Liver (tissue), 9 donors: ENCODE measurements around the gene C1QTNF7. TPM values are rescaled to one million over a fixed set of nuclear protein-coding genes. Genes with fewer than 3 reads are reported as not detected.

ENCODE experiments used
- DNase-seq: peaks from one replicate; pipeline ENCODE4 v3.0.0-alpha.2; 2017; ENCODE audit warnings: low spot score
- H3K27ac ChIP-seq, 2 donors: one replicate each; pipeline ENCODE4 v1.7.0; 2013; ENCODE audit warnings: inconsistent platforms in 2 of 2, low read length in 2 of 2, control low read depth in 1 of 2, low read depth in 1 of 2, mild to moderate bottlenecking in 1 of 2
- H3K27me3 ChIP-seq, 4 donors: one replicate each; pipeline versions ENCODE4 v1.6.1 to v1.7.0; 2013; ENCODE audit warnings: low read length in 3 of 4, inconsistent platforms in 1 of 4, mild to moderate bottlenecking in 1 of 4, moderate library complexity in 1 of 4; ENCODE audit not compliant: control insufficient read depth in 4 of 4, insufficient read depth in 4 of 4
- H3K36me3 ChIP-seq, 4 donors: one replicate each; pipeline versions ENCODE4 v1.6.1 to v1.7.0; 2013; ENCODE audit warnings: low read length in 3 of 4, mild to moderate bottlenecking in 3 of 4, low read depth in 1 of 4, moderate library complexity in 1 of 4; ENCODE audit not compliant: control insufficient read depth in 4 of 4, insufficient read depth in 3 of 4
- H3K4me1 ChIP-seq, 4 donors: one replicate each; pipeline versions ENCODE4 v1.6.1 to v1.7.0; 2013; ENCODE audit warnings: low read length in 3 of 4, mild to moderate bottlenecking in 3 of 4, moderate library complexity in 1 of 4; ENCODE audit not compliant: control insufficient read depth in 4 of 4, insufficient read depth in 4 of 4
- H3K4me3 ChIP-seq, 3 donors: one replicate each; pipeline versions ENCODE4 v1.6.1 to v1.7.0; 2013; ENCODE audit warnings: low read length in 3 of 3, control low read depth in 1 of 3, low read depth in 1 of 3, mild to moderate bottlenecking in 1 of 3
- H3K9ac ChIP-seq, 2 donors: one replicate each; pipeline ENCODE4 v1.7.0; 2013; ENCODE audit warnings: low read length in 2 of 2, mild to moderate bottlenecking in 2 of 2, moderate library complexity in 2 of 2, control low read depth in 1 of 2, low read depth in 1 of 2
- H3K9me3 ChIP-seq, 4 donors: one replicate each; pipeline versions ENCODE4 v1.6.1 to v1.7.0; 2013; ENCODE audit warnings: low read length in 3 of 4; ENCODE audit not compliant: control insufficient read depth in 4 of 4
- FOXA1 ChIP-seq: IDR thresholded peaks from 2 replicates; pipeline ENCODE4 v1.6.1; 2016; ENCODE audit warnings: antibody characterized with exemption
- FOXA2 ChIP-seq: IDR thresholded peaks from 2 replicates; pipeline ENCODE4 v1.6.1; 2016; ENCODE audit warnings: antibody characterized with exemption
- GABPA ChIP-seq, 2 donors: IDR thresholded peaks in 1 of 2; conservative IDR thresholded peaks in 1 of 2; 2 replicates each; pipeline ENCODE4 v1.6.1; 2016; ENCODE audit warnings: antibody characterized with exemption in 2 of 2, mild to moderate bottlenecking in 1 of 2, moderate library complexity in 1 of 2
- HNF4G ChIP-seq: IDR thresholded peaks from 2 replicates; pipeline ENCODE4 v1.6.1; 2016; ENCODE audit warnings: antibody characterized with exemption
- JUND ChIP-seq, 2 donors: IDR thresholded peaks; 2 replicates each; pipeline ENCODE4 v1.6.1; 2016; ENCODE audit warnings: antibody characterized with exemption in 2 of 2
- RAD21 ChIP-seq, 2 donors: IDR thresholded peaks; 2 replicates each; pipeline ENCODE4 v1.6.1; 2016; ENCODE audit warnings: antibody characterized with exemption in 2 of 2, mild to moderate bottlenecking in 2 of 2
- RXRA ChIP-seq, 2 donors: IDR thresholded peaks; 2 replicates each; pipeline ENCODE4 v1.6.1; 2017 to 2018; ENCODE audit warnings: antibody characterized with exemption in 2 of 2, mild to moderate bottlenecking in 1 of 2
- SP1 ChIP-seq: IDR thresholded peaks from 2 replicates; pipeline ENCODE4 v1.6.1; 2018; ENCODE audit warnings: antibody characterized with exemption, mild to moderate bottlenecking
- TAF1 ChIP-seq: conservative IDR thresholded peaks from 2 replicates; pipeline ENCODE4 v1.6.1; 2016; ENCODE audit warnings: antibody characterized with exemption, mild to moderate bottlenecking
- YY1 ChIP-seq: IDR thresholded peaks from 2 replicates; pipeline ENCODE4 v1.6.1; 2016; ENCODE audit warnings: antibody characterized with exemption, mild to moderate bottlenecking
- WGBS: extraction: QIAGEN DNeasy Blood & Tissue Kit; methylation state at CpG from one replicate; pipeline ENCODE4 v1.1.7; 2013; 5-methylcytosine and 5-hydroxymethylcytosine counted together
- polyA plus RNA-seq, 2 donors: library from polyadenylated mRNA; stranded (reverse) in 1 of 2; unstranded in 1 of 2; fragments of 200-250 nt in 1 of 2; fragments of >200 nt in 1 of 2; fragmentation: Nextera tagmentation in 1 of 2; extraction: Ambion mirVana in 1 of 2; gene quantifications; one replicate each; pipeline versions ENCODE4 v1.2.1 to v1.2.3, GENCODE V29; 2013 to 2015
- total RNA-seq, 2 donors: library from RNA; depleted of rRNA; stranded (reverse); fragments of >200 nt; gene quantifications; one replicate each; pipeline ENCODE4 v1.2.3, GENCODE V29; 2014
- TF ChIP-seq, protein P1 (sequence below): IDR thresholded peaks from 2 replicates; pipeline ENCODE4 v1.6.1; 2016; ENCODE audit warnings: antibody characterized with exemption, mild to moderate bottlenecking
- TF ChIP-seq, protein P2 (sequence below): fragments of 150-350 bp; IDR thresholded peaks from 2 replicates; pipeline ENCODE4 v1.5.1; 2017; ENCODE audit warnings: improper control_type of control experiment, low read depth, low read length; ENCODE audit not compliant: missing input control
- TF ChIP-seq, protein P3 (sequence below): IDR thresholded peaks from 2 replicates; pipeline ENCODE4 v1.6.1; 2016; ENCODE audit warnings: antibody characterized with exemption
- TF ChIP-seq, protein P4 (sequence below): IDR thresholded peaks from 2 replicates; pipeline ENCODE4 v1.6.1; 2016; ENCODE audit warnings: antibody characterized with exemption
- donor health status: healthy.
- donor health status: healthy.
- donor health status: healthy.
- donor health status: healthy.
- donor health status: healthy.

C1QTNF7 gene
- total and polyA plus RNA-seq, 4 donors, result 0.33 to 0.55 (median 0.47) TPM

- TF ChIP-seq, protein P1, sequence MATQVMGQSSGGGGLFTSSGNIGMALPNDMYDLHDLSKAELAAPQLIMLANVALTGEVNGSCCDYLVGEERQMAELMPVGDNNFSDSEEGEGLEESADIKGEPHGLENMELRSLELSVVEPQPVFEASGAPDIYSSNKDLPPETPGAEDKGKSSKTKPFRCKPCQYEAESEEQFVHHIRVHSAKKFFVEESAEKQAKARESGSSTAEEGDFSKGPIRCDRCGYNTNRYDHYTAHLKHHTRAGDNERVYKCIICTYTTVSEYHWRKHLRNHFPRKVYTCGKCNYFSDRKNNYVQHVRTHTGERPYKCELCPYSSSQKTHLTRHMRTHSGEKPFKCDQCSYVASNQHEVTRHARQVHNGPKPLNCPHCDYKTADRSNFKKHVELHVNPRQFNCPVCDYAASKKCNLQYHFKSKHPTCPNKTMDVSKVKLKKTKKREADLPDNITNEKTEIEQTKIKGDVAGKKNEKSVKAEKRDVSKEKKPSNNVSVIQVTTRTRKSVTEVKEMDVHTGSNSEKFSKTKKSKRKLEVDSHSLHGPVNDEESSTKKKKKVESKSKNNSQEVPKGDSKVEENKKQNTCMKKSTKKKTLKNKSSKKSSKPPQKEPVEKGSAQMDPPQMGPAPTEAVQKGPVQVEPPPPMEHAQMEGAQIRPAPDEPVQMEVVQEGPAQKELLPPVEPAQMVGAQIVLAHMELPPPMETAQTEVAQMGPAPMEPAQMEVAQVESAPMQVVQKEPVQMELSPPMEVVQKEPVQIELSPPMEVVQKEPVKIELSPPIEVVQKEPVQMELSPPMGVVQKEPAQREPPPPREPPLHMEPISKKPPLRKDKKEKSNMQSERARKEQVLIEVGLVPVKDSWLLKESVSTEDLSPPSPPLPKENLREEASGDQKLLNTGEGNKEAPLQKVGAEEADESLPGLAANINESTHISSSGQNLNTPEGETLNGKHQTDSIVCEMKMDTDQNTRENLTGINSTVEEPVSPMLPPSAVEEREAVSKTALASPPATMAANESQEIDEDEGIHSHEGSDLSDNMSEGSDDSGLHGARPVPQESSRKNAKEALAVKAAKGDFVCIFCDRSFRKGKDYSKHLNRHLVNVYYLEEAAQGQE, result peak; percentile 46
- no peak for TF ChIP-seq TAF1
- no peak for TF ChIP-seq HNF4G
- peak; percentile 61 for TF ChIP-seq YY1
- peak; percentile 8 for TF ChIP-seq FOXA1
- no peak for TF ChIP-seq GABPA (IDR thresholded peaks at IDR 0.05 in 1 of 2, conservative IDR thresholded peaks at IDR 0.05 in 1 of 2)
- peak; percentile 48 to 73 for TF ChIP-seq RXRA (IDR thresholded peaks at IDR 0.05)
Measured at GRCh38 chr4:15455290-15455689, 27.5 kb downstream of the C1QTNF7 start (continued).

DNA sequence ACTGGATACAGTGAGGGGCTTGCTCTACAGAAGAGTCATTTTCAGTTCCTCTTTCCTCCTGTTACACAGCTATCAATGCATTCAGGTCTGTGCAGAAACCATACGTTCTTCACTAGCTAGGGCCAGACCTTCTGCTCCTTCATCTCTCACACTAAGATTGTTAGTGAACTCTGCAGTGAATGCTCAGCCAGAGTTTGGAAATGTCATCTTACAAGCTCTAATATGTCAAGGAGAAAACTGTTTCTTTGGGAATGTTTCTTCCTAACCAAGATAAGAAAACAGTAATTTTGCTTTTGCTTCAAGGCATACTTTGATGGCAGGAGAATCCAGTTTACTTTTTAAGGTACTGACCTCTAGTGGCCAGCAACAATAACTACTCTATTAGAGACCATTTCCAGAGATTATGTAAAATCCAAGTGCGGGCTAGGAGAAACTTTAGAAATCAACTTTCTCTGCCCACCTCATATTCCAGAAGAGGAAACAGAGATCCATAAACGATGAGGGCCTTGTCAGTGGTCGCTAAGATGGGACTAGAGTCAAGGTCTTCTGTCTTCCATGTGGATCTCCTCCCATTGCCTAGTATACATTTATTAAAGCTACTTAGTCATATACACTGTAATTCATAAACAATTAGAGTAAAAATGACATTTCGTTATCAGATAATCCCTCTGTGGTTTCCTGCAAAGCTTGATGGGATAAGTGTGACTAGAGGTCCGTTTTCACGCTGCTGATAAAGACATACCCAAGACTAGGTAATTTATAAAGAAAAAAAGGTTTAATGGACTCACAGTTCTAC lies 29.8 kb downstream of the C1QTNF7 start:
- TF ChIP-seq, protein P2, sequence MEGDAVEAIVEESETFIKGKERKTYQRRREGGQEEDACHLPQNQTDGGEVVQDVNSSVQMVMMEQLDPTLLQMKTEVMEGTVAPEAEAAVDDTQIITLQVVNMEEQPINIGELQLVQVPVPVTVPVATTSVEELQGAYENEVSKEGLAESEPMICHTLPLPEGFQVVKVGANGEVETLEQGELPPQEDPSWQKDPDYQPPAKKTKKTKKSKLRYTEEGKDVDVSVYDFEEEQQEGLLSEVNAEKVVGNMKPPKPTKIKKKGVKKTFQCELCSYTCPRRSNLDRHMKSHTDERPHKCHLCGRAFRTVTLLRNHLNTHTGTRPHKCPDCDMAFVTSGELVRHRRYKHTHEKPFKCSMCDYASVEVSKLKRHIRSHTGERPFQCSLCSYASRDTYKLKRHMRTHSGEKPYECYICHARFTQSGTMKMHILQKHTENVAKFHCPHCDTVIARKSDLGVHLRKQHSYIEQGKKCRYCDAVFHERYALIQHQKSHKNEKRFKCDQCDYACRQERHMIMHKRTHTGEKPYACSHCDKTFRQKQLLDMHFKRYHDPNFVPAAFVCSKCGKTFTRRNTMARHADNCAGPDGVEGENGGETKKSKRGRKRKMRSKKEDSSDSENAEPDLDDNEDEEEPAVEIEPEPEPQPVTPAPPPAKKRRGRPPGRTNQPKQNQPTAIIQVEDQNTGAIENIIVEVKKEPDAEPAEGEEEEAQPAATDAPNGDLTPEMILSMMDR, result peak; percentile 76
- TF ChIP-seq, protein P3, sequence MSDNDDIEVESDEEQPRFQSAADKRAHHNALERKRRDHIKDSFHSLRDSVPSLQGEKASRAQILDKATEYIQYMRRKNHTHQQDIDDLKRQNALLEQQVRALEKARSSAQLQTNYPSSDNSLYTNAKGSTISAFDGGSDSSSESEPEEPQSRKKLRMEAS, result no peak
- TF ChIP-seq RAD21 (IDR thresholded peaks at IDR 0.05), result peak; percentile 89 to 92

DNA sequence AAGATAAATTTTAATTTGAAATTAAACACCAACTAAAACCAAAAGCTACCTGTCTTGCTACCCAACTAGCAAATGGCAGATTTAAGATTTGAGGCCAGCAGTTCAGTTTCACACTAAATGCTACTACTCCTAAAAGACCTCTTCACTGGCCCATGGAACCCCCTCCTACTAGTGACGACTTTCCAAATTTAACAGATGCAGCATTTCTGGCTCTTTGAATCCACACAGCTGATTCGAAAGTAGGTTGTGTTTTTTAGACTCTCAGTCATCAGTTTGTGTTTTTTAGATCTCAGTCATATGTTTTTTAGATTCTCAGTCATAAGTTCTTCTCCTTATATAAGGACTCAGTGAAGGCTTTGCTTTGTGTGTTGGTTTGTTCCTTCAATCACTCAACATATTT lies 30.8 kb downstream of the C1QTNF7 start:
- H3K36me3 ChIP-seq, result no peaks in the 10 kb centered on the region
- no peak for DNase-seq
- TF ChIP-seq SP1 (no peak), GABPA (IDR thresholded peaks at IDR 0.05 in 1 of 2, conservative IDR thresholded peaks at IDR 0.05 in 1 of 2) (no peak), RAD21 (IDR thresholded peaks at IDR 0.05) (no peak), RXRA (IDR thresholded peaks at IDR 0.05) (no peak), JUND (IDR thresholded peaks at IDR 0.05) (no peak), FOXA2 (no peak), HNF4G (no peak)
- TF ChIP-seq, protein P3, result no peak
- TF ChIP-seq, protein P2, result no peak
- TF ChIP-seq, protein P4, sequence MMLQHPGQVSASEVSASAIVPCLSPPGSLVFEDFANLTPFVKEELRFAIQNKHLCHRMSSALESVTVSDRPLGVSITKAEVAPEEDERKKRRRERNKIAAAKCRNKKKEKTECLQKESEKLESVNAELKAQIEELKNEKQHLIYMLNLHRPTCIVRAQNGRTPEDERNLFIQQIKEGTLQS, result no peak
- TF ChIP-seq, protein P1, result no peak
- H3K27ac ChIP-seq, result no peak overlapping the region
- H3K4me3 ChIP-seq, result no peak overlapping the region
- H3K9ac ChIP-seq, result no peak overlapping the region
- WGBS, result 77% methylated on average over 2 of the region's 2 CpGs
- H3K4me1 ChIP-seq, result peaks cover 0 to 10% (median 1%) of the 10 kb centered on the region in 4 donors
- no peaks in the 10 kb centered on the region for H3K27me3 ChIP-seq
- no peaks in the 10 kb centered on the region for H3K9me3 ChIP-seq

More for the DNA sequence above, 29.8 kb downstream of the C1QTNF7 start:
- H3K9me3 ChIP-seq, result no peaks in the 10 kb centered on the region
- no peak for DNase-seq
- H3K9ac ChIP-seq, result no peak overlapping the region
- no peaks in the 10 kb centered on the region for H3K27me3 ChIP-seq
- no peaks in the 10 kb centered on the region for H3K36me3 ChIP-seq
- H3K4me1 ChIP-seq, result peaks cover 0 to 10% (median 1%) of the 10 kb centered on the region in 4 donors
- WGBS, result 30% methylated on average over 7 of the region's 7 CpGs
- no peak overlapping the region for H3K27ac ChIP-seq
- H3K4me3 ChIP-seq, result no peak overlapping the region
